Coronary artery (tissue), 2 donors: ENCODE measurements around the gene ANKRD42.

Experiments
- DNase-seq: peaks from one replicate; pipeline ENCODE4 v3.0.0-alpha.2; 2017; ENCODE audit warnings: low spot score
- H3K27ac ChIP-seq, 2 donors: fragments of 200-600 bp; sonication (generic); one replicate each; pipeline ENCODE4 v1.5.1; 2016 to 2019
- H3K4me3 ChIP-seq: fragments of 200-600 bp; sonication (generic); 2 replicates; pipeline ENCODE4 v1.5.1; 2016; ENCODE audit warnings: mild to moderate bottlenecking, moderate library complexity
- TF ChIP-seq, protein P1 (sequence below): fragments of 200-600 bp; sonication (generic); IDR thresholded peaks from one replicate; pipeline ENCODE4 v1.5.1; 2019; ENCODE audit warnings: antibody characterized with exemption

ANKRD42 gene

DNA sequence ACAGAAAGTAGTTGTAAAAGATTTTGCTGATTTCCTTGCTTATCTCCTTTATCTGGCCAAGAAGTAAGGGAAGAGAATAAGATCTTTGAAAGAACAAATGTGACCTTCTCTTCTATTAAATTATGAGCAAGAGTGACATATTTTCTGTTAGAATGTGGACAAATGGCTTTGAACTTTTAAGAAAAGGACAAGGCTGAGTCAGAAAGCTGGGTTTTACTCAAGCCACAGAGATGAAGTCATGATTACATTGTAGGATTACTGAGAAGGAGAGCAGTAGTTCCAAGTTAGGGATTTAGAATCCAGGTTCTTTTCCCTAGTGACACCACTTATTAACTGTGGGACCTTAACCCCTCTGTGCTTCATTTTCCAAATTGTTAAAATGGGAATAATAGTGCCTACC lies 79.1 kb downstream of the ANKRD42 start:
- H3K27ac ChIP-seq: peak overlapping the region in 1 of 2 donors; percentile 31
- no peak for DNase-seq
- TF ChIP-seq, protein P1, sequence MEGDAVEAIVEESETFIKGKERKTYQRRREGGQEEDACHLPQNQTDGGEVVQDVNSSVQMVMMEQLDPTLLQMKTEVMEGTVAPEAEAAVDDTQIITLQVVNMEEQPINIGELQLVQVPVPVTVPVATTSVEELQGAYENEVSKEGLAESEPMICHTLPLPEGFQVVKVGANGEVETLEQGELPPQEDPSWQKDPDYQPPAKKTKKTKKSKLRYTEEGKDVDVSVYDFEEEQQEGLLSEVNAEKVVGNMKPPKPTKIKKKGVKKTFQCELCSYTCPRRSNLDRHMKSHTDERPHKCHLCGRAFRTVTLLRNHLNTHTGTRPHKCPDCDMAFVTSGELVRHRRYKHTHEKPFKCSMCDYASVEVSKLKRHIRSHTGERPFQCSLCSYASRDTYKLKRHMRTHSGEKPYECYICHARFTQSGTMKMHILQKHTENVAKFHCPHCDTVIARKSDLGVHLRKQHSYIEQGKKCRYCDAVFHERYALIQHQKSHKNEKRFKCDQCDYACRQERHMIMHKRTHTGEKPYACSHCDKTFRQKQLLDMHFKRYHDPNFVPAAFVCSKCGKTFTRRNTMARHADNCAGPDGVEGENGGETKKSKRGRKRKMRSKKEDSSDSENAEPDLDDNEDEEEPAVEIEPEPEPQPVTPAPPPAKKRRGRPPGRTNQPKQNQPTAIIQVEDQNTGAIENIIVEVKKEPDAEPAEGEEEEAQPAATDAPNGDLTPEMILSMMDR: no peak
- H3K4me3 ChIP-seq: no peak overlapping the region

DNA sequence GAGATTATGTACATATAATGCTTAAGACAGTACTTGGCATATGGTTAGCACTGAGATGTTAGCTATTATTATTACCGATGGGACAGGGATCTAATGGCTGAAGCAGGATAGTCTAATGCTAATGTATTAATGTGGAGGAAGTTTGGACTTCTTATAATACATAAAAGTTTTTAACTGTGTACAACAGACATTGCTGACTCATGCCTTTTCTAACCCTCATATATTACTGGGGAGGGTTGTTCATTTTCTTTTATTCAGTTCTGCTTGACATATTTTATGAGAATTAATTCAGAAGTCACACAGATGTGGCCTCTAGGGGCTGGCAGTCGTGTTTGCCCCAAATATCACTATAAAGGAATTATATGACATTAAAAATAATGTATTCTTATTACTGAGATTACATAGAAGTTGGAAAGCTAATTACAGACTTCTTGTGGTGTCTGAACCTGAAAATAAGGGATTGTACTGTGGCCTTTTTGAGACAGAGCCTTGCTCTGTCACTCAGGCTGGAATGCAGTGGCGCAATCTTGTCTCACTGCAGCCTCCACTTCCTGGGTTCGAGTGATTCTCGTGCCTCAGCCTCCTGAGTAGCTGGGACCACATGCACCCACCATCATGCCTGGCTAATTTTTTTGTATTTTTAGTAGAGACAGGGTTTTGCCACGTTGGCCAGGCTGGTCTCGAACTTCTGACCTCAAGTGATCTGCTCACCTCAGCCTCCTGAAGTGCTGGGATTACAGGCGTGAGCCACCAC lies 82.6 kb downstream of the ANKRD42 start:
- Histone ChIP-seq H3K27ac (no peak overlapping the region), H3K4me3 (no peak overlapping the region)
- DNase-seq: no peak
- TF ChIP-seq, protein P1: no peak

DNA sequence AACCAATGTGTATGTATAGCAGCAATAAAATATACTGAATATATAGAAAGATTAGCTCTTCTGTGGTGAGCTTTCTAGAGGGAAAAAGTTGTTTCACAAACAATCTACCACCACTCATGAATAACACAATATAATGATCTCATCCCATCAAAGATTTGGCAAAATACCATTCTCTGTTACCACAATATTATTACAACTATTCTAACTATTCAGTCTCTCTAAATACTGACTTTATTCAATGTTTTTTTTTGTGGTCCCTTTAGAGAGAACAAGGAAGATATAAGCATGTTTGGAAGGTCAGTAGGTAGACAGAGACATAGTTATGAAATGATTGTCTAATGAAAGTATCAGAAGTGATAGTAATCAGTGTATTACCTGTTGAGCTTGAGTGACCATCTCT lies 84.8 kb downstream of the ANKRD42 start:
- no peak overlapping the region for H3K27ac ChIP-seq
- TF ChIP-seq, protein P1: no peak
- no peak for DNase-seq
- no peak overlapping the region for H3K4me3 ChIP-seq

DNA sequence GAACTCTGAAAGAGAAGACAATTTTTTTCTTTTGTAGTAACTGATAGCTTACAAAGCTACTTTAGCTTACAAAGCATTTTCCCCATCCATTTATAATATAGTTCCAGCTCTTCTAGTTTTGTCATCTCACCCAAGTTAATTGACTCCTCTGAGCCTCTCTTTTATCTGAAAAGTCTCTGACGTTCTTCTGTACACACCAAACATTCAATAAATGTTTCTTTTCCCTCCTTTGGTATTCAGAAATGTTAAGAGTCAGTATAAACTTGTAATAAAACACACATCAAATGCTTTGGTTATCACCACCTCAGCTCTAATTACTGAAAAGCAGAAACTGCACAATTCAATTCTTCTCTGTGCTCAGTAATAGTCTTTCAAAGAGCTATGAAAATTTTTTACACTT lies 86.7 kb downstream of the ANKRD42 start:
- H3K27ac ChIP-seq: no peak overlapping the region
- H3K4me3 ChIP-seq: no peak overlapping the region
- TF ChIP-seq, protein P1: no peak
- no peak for DNase-seq

DNA sequence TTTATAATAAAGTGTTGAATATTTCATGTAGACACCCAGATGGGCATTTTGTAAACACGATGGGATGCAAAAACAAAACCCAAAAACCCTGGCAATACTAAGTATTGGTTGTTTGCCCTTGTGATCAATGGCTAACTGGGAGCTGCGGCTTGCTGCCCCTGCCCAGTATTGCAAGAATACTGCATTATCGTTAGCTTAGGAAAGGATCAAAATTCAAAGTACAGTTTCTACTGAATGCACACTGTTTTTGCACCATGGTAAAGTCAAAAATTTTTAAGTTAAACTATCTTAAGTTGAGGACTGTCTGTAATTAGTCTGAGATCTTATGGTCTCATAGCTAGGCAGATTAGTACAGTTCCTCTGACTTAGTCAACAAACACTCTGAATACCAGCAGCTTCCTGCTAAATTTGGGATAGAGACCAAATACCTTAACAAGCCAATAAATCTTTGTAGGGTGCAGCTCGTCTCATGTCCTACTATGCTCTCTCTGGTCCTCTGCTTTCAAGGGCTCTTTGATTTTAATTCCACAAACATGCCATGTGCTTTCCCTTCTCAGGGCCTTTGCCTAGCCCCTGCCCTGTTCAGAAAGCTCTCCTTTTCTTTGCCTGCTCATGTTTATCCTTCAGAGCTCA lies 88.7 kb downstream of the ANKRD42 start:
- Histone ChIP-seq H3K27ac (no peak overlapping the region), H3K4me3 (peak overlapping the region; percentile 12)
- TF ChIP-seq, protein P1: no peak
- no peak for DNase-seq

DNA sequence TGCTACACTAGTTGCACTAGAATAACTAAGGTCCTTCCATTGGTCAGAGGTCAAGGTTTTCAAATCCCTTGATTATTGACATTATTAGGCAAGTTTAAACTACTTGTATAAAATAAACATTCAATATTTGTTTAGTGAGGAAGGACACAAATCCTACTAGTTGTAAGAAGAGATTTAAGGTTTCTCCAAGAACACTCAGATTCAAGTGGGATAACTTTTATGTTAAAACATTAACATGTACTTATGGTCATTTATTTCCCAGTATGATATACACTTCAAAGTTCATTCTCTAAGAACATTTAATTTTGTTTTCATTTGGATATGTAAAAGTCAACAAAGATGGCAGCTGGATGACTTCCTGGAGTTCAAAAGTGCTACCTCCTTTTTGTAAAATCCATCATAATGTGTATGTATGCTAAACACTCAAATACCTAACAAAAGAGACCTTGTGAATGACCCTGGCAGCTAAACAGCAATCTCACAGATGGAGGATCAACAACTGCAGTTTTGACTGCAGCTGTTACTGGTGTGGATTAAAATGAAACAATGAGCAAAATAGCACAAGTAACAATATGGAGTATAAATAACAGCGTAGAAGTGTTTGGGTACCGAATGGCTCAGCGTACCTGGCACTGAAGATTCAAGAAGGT lies 91.1 kb downstream of the ANKRD42 start:
- DNase-seq: no peak
- Histone ChIP-seq H3K27ac (peak overlapping the region; percentile 96 to 97), H3K4me3 (peak overlapping the region; percentile 80)
- TF ChIP-seq, protein P1: no peak
